Colon (tissue), 2 donors: ENCODE measurements around the gene SNAPIN.

Source experiments
- FAIRE-seq: peaks from 2 replicates; lab custom pipeline; 2012; peaks lifted over from hg19 to GRCh38; lab: Jason Lieb, UNC
- donor health status: control.
- donor health status: control.

Gene SNAPIN

DNA sequence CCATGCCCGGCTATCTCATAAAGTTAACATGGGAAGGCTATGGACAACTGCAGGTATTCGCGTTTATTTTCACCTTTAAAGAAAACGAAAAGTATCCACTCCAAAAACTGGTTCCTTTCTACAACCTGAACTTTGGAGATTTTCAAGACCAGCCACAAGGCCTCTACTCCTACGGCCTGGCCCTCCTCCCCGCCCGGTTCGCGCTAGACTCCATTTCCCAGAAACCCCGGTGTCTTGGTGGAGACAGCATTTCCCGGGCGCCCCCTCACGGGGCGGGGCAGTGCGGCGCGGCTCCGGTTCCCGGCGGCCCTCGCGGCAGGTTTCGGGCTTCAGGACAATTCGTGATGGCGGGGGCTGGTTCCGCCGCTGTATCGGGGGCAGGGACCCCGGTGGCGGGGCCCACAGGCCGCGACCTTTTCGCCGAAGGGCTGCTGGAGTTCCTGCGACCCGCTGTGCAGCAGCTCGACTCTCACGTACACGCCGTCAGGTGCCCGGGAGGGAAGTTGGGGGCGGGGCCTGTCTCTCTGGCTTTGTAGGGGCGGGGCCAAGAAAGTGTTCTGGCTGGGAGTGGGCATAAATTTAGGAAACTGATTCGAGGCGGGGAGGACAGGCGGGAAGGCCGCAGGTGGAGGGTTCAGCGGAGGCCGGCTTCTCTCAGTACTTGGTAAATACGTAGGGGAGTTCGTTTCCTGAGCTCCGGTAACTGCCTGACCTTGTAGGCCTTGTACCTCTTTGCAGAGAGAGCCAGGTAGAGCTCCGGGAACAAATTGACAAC lies at the start of gene SNAPIN:
Gene SNAPIN, plus strand, starts transcription at position 304 of the 775 bp plus-strand sequence. Its CDS starts 41 bp downstream, at position 345.
- FAIRE-seq = no peak

GRCh38 chr1:153608742-153609584 lies 49.5 kb upstream of the SNAPIN start:
- FAIRE-seq = no peak

- FAIRE-seq = no peak
Observed at GRCh38 chr1:153609585-153609907, 49.0 kb upstream of the SNAPIN start.

DNA sequence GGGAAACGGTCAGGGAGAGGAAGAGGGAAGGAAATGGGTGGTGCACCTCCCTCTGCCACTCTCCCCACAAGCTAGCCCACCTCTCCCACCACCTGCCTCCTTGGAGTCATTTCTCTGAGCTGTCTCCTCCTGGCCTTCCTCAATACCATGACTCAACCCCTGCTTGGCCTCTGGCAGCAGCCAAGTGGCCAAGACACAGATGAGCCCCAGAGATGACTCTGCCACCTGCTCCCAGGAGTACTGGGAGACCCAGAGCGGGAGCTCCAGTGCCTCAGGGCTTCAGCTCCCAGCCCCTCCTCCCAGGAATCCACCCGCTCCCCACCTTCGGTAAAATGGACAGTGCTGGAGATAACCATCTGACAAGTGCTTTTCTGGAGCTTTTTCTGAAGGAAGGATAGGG lies 48.2 kb upstream of the SNAPIN start:
- no peak for FAIRE-seq

DNA sequence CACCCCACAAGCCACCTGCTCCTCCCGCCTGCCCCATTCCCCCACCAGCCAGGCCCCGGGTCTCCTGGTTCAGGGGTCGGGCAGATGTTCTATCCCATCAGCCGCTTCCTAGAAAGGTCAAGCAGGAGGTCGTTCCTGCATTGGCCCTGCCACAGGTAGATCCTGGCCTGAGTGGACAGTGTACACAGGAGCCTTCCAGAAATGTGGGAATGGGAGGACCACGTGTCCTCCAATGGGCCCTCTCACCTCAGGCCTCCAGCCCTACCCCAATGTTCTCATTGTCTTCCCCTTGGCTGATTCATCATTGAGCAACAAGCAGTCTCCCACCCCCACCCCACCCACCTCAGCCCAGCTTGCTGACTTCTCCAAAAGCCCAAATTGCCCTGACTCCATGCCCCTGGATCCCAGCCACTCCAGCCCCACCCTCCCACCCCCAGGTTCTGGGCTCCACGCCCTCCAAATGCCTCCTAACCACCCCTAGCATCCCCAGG lies 47.6 kb upstream of the SNAPIN start:
- no peak for FAIRE-seq

DNA sequence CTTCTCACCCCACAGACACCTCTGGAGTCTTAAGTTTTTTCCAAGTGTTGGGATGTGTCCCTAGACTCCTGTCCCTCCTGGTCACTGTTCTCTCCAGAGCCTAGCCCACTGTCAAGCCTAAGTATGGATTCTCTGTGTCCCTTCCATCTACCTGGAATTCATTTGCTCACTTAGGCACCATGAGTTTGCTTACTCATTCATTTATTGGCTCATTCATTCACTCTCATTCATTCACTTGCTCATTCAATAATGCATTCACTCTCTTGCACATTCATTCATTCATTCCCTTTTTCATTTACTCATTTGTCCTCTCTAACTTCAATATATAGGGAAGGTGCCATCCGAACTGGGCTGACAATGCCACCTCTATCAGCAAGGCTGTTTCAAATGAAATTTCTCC lies 47.1 kb upstream of the SNAPIN start:
- FAIRE-seq = no peak

GRCh38 chr1:153612111-153612754 lies 46.3 kb upstream of the SNAPIN start:
- no peak for FAIRE-seq

DNA sequence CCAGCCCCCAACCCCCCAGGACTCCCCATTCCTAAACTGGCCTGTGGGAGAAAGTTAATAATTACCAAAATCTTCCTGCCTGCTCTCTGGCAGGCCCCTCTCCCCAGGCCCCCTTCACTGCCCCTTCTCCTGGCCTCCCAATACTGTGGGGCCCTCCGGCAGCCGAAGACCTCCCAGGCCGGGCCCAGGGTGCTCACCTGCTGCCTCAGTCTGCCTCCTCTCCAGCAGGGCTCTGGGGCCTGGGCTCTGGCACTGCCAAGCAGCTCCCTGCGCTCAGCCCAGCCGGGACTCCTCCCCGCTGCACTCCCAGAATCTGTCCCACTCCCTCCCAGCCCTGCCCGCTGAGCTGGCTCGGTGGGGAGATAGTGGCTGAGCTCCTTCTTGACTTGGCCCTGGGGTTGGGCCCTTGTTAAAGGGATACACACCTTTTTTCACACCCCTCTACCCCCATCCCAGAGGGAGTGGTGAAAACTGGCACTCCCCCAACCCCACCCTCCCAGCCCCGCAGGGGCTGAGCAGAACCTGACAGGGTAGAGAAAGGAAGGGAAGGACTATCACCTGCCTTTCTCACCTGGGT lies 45.7 kb upstream of the SNAPIN start, which contains the start of gene S100A16:
Gene S100A16, minus strand, starts transcription at position 383 of the 577 bp plus-strand sequence. CDS start 4,986 bp downstream, outside the sequence.
- FAIRE-seq = no peak

- FAIRE-seq = no peak
Observed at GRCh38 chr1:153613406-153613805, 45.1 kb upstream of the SNAPIN start.

- FAIRE-seq = no peak
Observed at GRCh38 chr1:153614189-153614900, 44.2 kb upstream of the SNAPIN start.

GRCh38 chr1:153614906-153615305 lies 43.6 kb upstream of the SNAPIN start:
- FAIRE-seq = no peak

DNA sequence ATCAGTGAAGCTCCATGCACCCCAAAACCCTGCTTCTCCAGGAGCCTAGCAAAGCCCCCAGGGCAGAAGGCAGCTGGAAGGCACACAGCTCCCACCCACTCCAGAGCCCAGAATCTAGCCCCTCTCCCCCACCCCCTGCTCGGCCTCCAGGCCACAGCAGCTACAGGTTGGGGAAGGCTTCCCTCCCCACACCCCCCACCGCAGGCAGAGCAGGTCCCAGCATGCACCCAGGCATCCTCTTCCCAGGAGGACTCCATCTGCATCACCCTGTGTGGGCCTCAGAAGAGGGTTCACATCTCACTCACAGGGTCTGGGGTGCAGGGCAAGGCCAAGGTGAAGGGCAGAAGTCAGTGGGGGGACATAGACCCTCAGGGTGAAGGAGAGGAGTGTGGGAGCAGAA lies 43.1 kb upstream of the SNAPIN start:
- no peak for FAIRE-seq

DNA sequence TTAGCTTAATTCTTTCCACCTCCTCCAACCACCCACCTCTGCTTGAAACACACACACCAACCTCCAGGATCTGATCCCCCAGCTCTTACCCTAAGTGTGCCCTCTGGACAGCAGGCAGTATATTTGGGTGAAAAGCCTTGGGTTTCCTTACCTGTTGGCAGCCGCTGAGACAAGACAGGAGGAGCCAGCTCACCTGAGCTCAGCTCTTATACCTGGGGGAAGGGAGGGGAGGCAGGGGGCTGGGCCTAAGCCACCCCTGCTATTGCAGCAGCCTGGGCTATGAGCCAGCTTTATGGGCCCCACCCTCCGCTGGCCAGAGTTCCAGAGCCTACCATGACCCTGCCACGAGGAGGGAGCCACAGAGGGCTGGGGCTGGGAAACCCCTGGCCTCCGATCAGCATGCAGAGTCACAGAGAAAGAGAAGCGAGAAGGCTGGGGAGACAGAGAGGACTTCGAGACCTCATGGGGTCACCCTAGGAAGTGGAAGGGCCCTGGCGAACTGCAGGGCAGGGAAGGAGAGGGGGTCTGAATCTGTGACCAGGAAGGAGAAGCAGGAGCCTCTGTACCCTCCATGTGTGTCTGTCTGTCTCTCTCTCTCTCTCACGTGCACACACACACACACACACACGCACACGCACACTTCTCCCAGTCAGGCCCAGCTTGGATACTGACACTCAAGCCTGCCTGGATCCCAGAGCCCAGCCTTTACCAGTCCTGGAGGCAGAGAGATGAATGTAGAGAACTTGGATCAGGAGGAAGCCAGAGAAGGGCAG lies 42.2 kb upstream of the SNAPIN start, which contains the start of gene S100A14:
Gene S100A14, minus strand, starts transcription at position 182 of the 773 bp plus-strand sequence. CDS start 467 bp downstream, outside the sequence.
- no peak for FAIRE-seq

DNA sequence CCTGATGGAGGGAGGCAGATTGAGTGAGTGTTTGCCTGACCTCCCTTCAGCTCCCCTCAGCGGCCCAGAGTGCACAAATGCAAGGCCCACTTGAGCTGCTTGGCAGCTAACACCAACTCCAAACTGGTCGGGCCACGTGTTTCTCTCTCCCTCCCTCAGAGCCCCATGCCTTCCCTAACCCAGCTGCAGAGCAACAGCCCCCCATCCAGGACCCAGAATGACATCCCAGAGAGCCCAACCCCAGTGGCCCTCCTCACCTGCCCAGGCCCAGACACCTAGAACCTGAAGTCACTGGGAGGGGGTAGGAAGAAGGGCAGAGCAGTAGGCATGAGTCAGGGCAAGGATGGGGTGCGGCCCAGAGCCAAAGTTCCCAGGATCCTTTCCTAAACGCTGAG lies 41.6 kb upstream of the SNAPIN start:
- FAIRE-seq = no peak

GRCh38 chr1:153617663-153618062 lies 40.8 kb upstream of the SNAPIN start:
- no peak for FAIRE-seq

- no peak for FAIRE-seq
Observed at GRCh38 chr1:153619171-153619570, 39.3 kb upstream of the SNAPIN start.

GRCh38 chr1:153623101-153623500 lies 35.4 kb upstream of the SNAPIN start:
- FAIRE-seq = no peak

DNA sequence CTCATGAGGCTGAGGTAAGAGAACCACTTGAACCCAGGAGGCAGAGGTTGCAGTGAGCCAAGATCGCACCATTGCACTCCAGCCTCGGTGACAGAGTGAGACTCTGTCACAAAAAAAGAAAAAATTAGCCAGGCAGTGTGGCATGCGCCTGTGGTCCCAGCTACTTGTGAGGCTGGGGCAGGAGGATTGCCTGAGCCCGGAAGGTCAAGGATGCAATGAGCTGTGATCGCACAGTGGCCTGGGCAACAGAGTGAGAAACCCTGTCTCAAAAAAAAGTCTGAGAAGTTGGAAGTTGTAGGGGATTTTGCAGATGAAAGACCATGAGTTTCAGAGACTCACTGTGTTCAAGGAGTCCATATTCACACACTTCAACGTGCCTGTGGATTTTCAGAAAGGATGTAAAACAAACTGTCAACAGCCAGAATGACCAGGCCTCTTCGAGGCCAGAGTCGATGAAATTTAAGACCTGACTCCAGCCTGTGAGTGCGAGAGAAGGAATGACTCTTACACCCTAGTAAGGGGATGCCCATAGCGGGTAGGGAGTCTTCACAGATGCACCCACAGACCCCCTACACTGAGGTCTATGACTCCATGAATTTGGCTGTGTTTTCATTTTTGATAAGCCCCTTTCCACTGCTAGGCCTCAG lies 33.4 kb upstream of the SNAPIN start:
- no peak for FAIRE-seq

- FAIRE-seq = no peak
Observed at GRCh38 chr1:153626477-153626903, 32.0 kb upstream of the SNAPIN start.
